Kidney (tissue), 14 donors: ENCODE measurements around the gene ZP2. TPM values are rescaled to one million over a fixed set of nuclear protein-coding genes. Genes with fewer than 3 reads are reported as not detected.
A peak's percentile ranks its signal among the peaks of the same experiment; 100 is the strongest.
"Not testable (repeated sequence)": the region's sequence is repeated elsewhere in the genome, so short reads cannot be mapped to it uniquely, and the experiment has no call there.

ENCODE experiments used
- DNase-seq, 5 donors: peaks; one replicate each; pipeline ENCODE4 v3.0.0-alpha.2; 2013 to 2020
- FAIRE-seq: peaks from 2 replicates; lab custom pipeline; 2012; peaks lifted over from hg19 to GRCh38; lab: Jason Lieb, UNC
- H3K27ac ChIP-seq, 2 donors: one replicate each; pipeline ENCODE4 v1.7.0; 2013; ENCODE audit warnings: low read depth in 2 of 2, low read length in 2 of 2, inconsistent platforms in 1 of 2
- H3K27me3 ChIP-seq: one replicate; pipeline ENCODE4 v1.7.1; 2013; ENCODE audit warnings: low read length, inconsistent platforms; ENCODE audit not compliant: control insufficient read depth, insufficient read depth
- H3K36me3 ChIP-seq, 3 donors: one replicate each; pipeline versions ENCODE4 v1.7.0 to v1.7.1; 2013; ENCODE audit warnings: low read length in 3 of 3, control low read depth in 1 of 3, inconsistent platforms in 1 of 3; ENCODE audit not compliant: insufficient read depth in 3 of 3, control insufficient read depth in 2 of 3
- H3K4me1 ChIP-seq, 3 donors: one replicate each; pipeline versions ENCODE4 v1.7.0 to v1.7.1; 2013; ENCODE audit warnings: low read length in 3 of 3, inconsistent platforms in 1 of 3, low read depth in 1 of 3; ENCODE audit not compliant: control insufficient read depth in 2 of 3, insufficient read depth in 2 of 3
- H3K4me3 ChIP-seq, 3 donors: one replicate each; pipeline versions ENCODE4 v1.7.0 to v1.8.1; 2013; ENCODE audit warnings: low read length in 3 of 3, control low read depth in 1 of 3, inconsistent platforms in 1 of 3
- H3K9ac ChIP-seq, 3 donors: one replicate each; pipeline versions ENCODE4 v1.7.0 to v1.7.1; 2013; ENCODE audit warnings: low read length in 3 of 3, control low read depth in 1 of 3, inconsistent platforms in 1 of 3
- H3K9me3 ChIP-seq, 3 donors: one replicate each; pipeline versions ENCODE4 v1.7.0 to v1.7.1; 2013; ENCODE audit warnings: low read length in 3 of 3, control low read depth in 1 of 3, inconsistent platforms in 1 of 3; ENCODE audit not compliant: control insufficient read depth in 2 of 3, insufficient read depth in 1 of 3
- intact Hi-C: fragments of 100-400 bp; cut with DNase I; formaldehyde crosslinking; loops from one replicate; pipeline ENCODE4 v1.11.1; 2022
- polyA plus RNA-seq: library from polyadenylated mRNA; stranded (reverse); fragments of 350-450 nt; fragmentation: Illumina TruSeq; extraction: RNeasy Lipid Tissue Mini Kit (QIAGEN cat#74804); gene quantifications from one replicate; pipeline ENCODE4 v1.2.3, GENCODE V29; 2014; ENCODE audit warnings: low read depth, low replicate concordance; ENCODE audit not compliant: insufficient read depth
- total RNA-seq: library from RNA; stranded (reverse); fragmentation: NEBNext Ultra II Directional; extraction: Animal tissue kit (Norgen Biotek cat#: 25700); gene quantifications from one replicate; pipeline ENCODE4 v1.2.1, GENCODE V29; 2021
- TF ChIP-seq, protein P1 (sequence below): IDR thresholded peaks from 3 replicates; pipeline ENCODE4 v1.5.1; 2012; ENCODE audit warnings: mild to moderate bottlenecking, moderate library complexity, borderline replicate concordance; ENCODE audit not compliant: insufficient read depth; ENCODE audit errors: extremely low read depth
- donor health status: control.
- donor health status: control.
- donor health status: control.
- donor health status: control.
- donor health status: control.
- donor health status: DM: yes; HTN: yes; CAD: no.
- donor health status: Normal renal cell carcinoma (clear cell type).

Gene ZP2
- total and polyA plus RNA-seq, 2 donors from 2014 or later, result not detected

DNA sequence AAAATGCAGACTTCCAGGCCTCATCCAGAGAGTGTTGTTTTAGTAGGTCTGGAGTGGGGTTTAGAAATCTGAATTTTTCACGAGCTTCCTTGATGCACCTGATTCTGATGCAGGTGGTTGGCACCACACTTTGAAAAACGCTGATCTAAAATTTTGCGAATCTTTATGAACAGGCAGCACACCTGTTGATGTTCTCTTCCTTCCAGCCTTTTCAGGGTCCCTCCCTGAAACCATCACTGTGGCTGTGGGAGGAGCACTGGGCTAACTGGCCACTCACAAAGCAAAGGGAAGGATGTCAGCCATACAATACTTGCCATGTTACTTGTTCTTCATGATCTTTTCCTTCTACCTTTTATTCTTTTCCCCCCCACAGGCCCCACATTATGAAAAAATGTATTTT, 38.7 kb downstream of the ZP2 start:
- no peak for DNase-seq
- no peaks in the 10 kb centered on the region for H3K4me1 ChIP-seq
- TF ChIP-seq, protein P1, sequence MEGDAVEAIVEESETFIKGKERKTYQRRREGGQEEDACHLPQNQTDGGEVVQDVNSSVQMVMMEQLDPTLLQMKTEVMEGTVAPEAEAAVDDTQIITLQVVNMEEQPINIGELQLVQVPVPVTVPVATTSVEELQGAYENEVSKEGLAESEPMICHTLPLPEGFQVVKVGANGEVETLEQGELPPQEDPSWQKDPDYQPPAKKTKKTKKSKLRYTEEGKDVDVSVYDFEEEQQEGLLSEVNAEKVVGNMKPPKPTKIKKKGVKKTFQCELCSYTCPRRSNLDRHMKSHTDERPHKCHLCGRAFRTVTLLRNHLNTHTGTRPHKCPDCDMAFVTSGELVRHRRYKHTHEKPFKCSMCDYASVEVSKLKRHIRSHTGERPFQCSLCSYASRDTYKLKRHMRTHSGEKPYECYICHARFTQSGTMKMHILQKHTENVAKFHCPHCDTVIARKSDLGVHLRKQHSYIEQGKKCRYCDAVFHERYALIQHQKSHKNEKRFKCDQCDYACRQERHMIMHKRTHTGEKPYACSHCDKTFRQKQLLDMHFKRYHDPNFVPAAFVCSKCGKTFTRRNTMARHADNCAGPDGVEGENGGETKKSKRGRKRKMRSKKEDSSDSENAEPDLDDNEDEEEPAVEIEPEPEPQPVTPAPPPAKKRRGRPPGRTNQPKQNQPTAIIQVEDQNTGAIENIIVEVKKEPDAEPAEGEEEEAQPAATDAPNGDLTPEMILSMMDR, result no peak
- H3K9me3 ChIP-seq, result no peaks in the 10 kb centered on the region
- FAIRE-seq, result no peak
- H3K4me3 ChIP-seq, result no peak overlapping the region
- intact Hi-C loops, result no loop called here
- no peaks in the 10 kb centered on the region for H3K27me3 ChIP-seq
- no peak overlapping the region for H3K9ac ChIP-seq
- no peak overlapping the region for H3K27ac ChIP-seq
- peaks cover 0 to 28% (median 10%) of the 10 kb centered on the region in 3 donors for H3K36me3 ChIP-seq

DNA sequence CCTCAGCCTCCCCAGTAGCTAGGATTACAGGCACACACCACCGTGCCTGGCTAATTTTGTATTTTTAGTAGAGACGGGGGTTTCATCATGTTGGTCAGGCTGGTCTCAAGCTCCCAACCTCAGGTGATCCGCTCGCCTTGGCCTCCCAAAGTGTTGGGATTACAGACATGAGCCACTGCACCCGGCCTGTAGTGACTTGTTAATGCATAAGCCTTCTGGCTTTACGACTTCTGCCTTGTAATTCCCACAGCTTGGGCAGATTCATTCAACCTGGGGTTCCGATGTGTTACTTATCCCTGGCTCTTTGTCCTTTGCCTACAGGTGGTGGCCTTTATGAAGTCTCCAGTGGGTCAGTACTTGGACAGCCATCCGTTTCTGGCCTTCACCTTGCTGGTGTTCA, 41.3 kb downstream of the ZP2 start:
- H3K9me3 ChIP-seq, DNase-seq, H3K27ac ChIP-seq, H3K4me1 ChIP-seq, H3K4me3 ChIP-seq, intact Hi-C loops, FAIRE-seq, H3K27me3 ChIP-seq, H3K9ac ChIP-seq: not testable (repeated sequence)
- H3K36me3 ChIP-seq, result peaks cover 2 to 33% (median 12%) of the 10 kb centered on the region in 3 donors

- no peak overlapping the region for H3K4me3 ChIP-seq
- FAIRE-seq (no peak), DNase-seq (no peak)
- no peak overlapping the region for H3K9ac ChIP-seq
- H3K4me1 ChIP-seq, result no peaks in the 10 kb centered on the region
- no peaks in the 10 kb centered on the region for H3K9me3 ChIP-seq
- no peak overlapping the region for H3K27ac ChIP-seq
- H3K27me3 ChIP-seq, result no peaks in the 10 kb centered on the region
- intact Hi-C loops, result no loop called here
- H3K36me3 ChIP-seq, result peaks cover 2 to 27% (median 12%) of the 10 kb centered on the region in 3 donors
- TF ChIP-seq, protein P1, result no peak
Measured at GRCh38 chr16:21169249-21169981, 42.0 kb downstream of the ZP2 start.

DNA sequence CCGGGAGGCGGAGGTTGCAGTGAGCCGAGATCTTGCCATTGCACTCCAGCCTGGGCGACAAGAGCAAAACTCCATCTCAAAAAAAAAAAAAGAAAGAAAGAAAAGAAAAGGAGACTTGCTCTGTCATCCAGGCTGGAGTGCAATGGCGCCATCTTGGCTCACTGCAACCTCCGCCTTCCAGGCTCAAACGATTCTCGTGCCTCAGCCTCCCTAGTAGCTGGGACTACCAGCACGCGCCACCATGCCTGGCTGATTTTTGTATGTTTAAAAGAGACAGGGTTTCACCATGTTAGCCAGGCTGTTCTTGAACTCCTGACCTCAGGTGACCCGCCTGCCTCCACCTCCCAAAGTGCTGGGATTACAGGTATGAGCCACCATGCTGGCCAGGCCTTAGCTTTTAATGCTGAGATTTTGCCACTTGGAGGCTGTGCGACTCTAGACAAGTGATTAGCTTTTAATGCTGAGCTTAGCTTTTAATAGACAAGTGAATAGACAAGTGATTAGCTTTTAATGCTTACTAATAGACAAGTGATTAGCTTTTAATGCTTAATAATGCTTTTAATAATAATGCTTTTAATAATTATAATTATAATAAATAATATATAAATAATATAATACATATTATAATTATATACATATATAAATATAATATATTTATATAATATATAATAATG, 43.3 kb downstream of the ZP2 start:
- Histone ChIP-seq H3K4me1 (peaks cover 0 to 2% (median 1%) of the 10 kb centered on the region in 3 donors), H3K9me3 (no peaks in the 10 kb centered on the region), H3K27me3 (no peaks in the 10 kb centered on the region), H3K9ac (no peak overlapping the region), H3K4me3 (no peak overlapping the region), H3K27ac (no peak overlapping the region), H3K36me3 (peaks cover 2 to 23% (median 12%) of the 10 kb centered on the region in 3 donors)
- peak in 3 of 5 donors; percentile 14 to 45 (median 19) for DNase-seq
- TF ChIP-seq, protein P1, result no peak
- FAIRE-seq, result no peak
- intact Hi-C loops, result no loop called here
